ENCODE data around the gene PIGK.

GRCh38 chr1:77164434-77164944, 54.7 kb downstream of the PIGK start:
- TF ChIP-seq EZH2phosphoT487 (IDR thresholded peaks at IDR 0.05; ENCODE audit: insufficient read depth, low read depth) (no peak), EZH2 (IDR thresholded peaks at IDR 0.05; ENCODE audit: insufficient read depth, poor library complexity, severe bottlenecking) (no peak)

All from GM23248 (cell line).